H1 (cell line): ENCODE data around the gene PRICKLE1. TPM values are rescaled to one million over a fixed set of nuclear protein-coding genes. Genes with fewer than 3 reads are reported as not detected.

Source experiments
- CTCF ChIA-PET: fragments of 300-600 bp; sonication (Branson Sonifier 250); formaldehyde crosslinking; loops from one replicate; lab custom pipeline; 2021; ENCODE audit not compliant: partially characterized antibody; lab: Charles Lee
- POLR2A ChIA-PET: fragments of 300-600 bp; sonication (Branson Sonifier 250); formaldehyde crosslinking; loops from one replicate; lab custom pipeline; 2021; ENCODE audit warnings: inconsistent platforms; ENCODE audit not compliant: partially characterized antibody; lab: Charles Lee
- DNase-seq, 2 experiments: peaks; one replicate each; pipeline versions ENCODE4 v3.0.0 to v3.0.0-alpha.2; 2010 to 2022; ENCODE audit warnings: low spot score in 2 of 2, low read depth in 1 of 2, mixed read lengths in 1 of 2
- FAIRE-seq: peaks from 2 replicates; lab custom pipeline; 2011; peaks lifted over from hg19 to GRCh38; lab: Jason Lieb, UNC
- H2AFZ ChIP-seq: 2 replicates; pipeline ENCODE4 v1.8.1; 2012; ENCODE audit warnings: low read length, inconsistent platforms
- H2AK5ac ChIP-seq: 2 replicates; pipeline ENCODE4 v1.6.1; 2013; ENCODE audit warnings: low read depth, low read length
- H2BK120ac ChIP-seq: replicated peaks from 2 replicates; pipeline ENCODE3; 2013; ENCODE audit warnings: low read depth, low read length, inconsistent platforms
- H2BK12ac ChIP-seq: 2 replicates; pipeline ENCODE4 v1.6.1; 2013; ENCODE audit warnings: low read depth, low read length
- H2BK15ac ChIP-seq: 2 replicates; pipeline ENCODE4 v1.6.1; 2013; ENCODE audit warnings: low read length
- H2BK20ac ChIP-seq: 2 replicates; pipeline ENCODE4 v1.6.1; 2013; ENCODE audit warnings: low read length
- H2BK5ac ChIP-seq: 2 replicates; pipeline ENCODE4 v1.6.1; 2013; ENCODE audit warnings: low read depth, low read length
- H3K14ac ChIP-seq: 2 replicates; pipeline ENCODE4 v1.6.1; 2013; ENCODE audit warnings: inconsistent platforms; ENCODE audit not compliant: insufficient read length
- H3K18ac ChIP-seq: 2 replicates; pipeline ENCODE4 v1.6.1; 2013; ENCODE audit warnings: low read length; ENCODE audit errors: extremely low read depth
- H3K23ac ChIP-seq: 2 replicates; pipeline ENCODE4 v1.6.1; 2013; ENCODE audit warnings: inconsistent platforms; ENCODE audit not compliant: insufficient read length
- H3K23me2 ChIP-seq: 2 replicates; pipeline ENCODE4 v1.6.1; 2013; ENCODE audit warnings: low read depth, low read length
- H3K27ac ChIP-seq: 2 replicates; pipeline ENCODE4 v1.6.1; 2011; ENCODE audit warnings: low read depth, low read length, inconsistent platforms
- H3K27me3 ChIP-seq, 4 experiments: replicated peaks in 1 of 4; 1 replicate in 1 of 4; 2 replicates in 3 of 4; pipeline versions ENCODE4 v1.6.1 to v1.8.1; 2011 to 2013; ENCODE audit warnings: low read length in 3 of 4, mild to moderate bottlenecking in 3 of 4, inconsistent platforms in 2 of 4, mixed read lengths in 2 of 4, moderate library complexity in 1 of 4; ENCODE audit not compliant: control insufficient read depth in 3 of 4, insufficient read depth in 3 of 4; ENCODE audit errors: extremely low read depth in 1 of 4
- H3K36me3 ChIP-seq, 4 experiments: 2 replicates each; pipeline versions ENCODE4 v1.6.1 to v1.8.1; 2011 to 2013; ENCODE audit warnings: mild to moderate bottlenecking in 4 of 4, low read length in 3 of 4, moderate library complexity in 2 of 4, control low read depth in 1 of 4, inconsistent platforms in 1 of 4; ENCODE audit not compliant: insufficient read depth in 4 of 4, control insufficient read depth in 2 of 4
- H3K4ac ChIP-seq: replicated peaks from 2 replicates; pipeline ENCODE3; 2013; ENCODE audit warnings: low read length, low read depth, mixed read lengths, inconsistent platforms; ENCODE audit not compliant: insufficient read length
- H3K4me1 ChIP-seq, 4 experiments: replicated peaks in 1 of 4; 1 replicate in 1 of 4; 2 replicates in 3 of 4; pipeline versions ENCODE4 v1.6.1 to v1.8.1; 2011 to 2013; ENCODE audit warnings: low read length in 3 of 4, inconsistent platforms in 2 of 4, mixed read lengths in 1 of 4; ENCODE audit not compliant: insufficient read depth in 4 of 4, control insufficient read depth in 3 of 4
- H3K4me2 ChIP-seq, 2 experiments: 2 replicates each; pipeline versions ENCODE4 v1.6.1 to v1.8.1; 2011 to 2013; ENCODE audit warnings: low read depth in 2 of 2, low read length in 2 of 2, control low read depth in 1 of 2, inconsistent platforms in 1 of 2, mild to moderate bottlenecking in 1 of 2; ENCODE audit not compliant: insufficient read depth in 1 of 2
- H3K4me3 ChIP-seq, 4 experiments: fragments of 200-600, 300-600 bp in 1 of 4; sonication (generic), shearing (Covaris generic), sonication (Bioruptor Twin) in 1 of 4; 2 replicates each; pipeline versions ENCODE4 v1.5.1 to v1.8.1; 2011 to 2016; ENCODE audit warnings: low read length in 4 of 4, low read depth in 3 of 4, control low read depth in 2 of 4, inconsistent platforms in 2 of 4, mild to moderate bottlenecking in 2 of 4, mixed read lengths in 1 of 4, moderate library complexity in 1 of 4; ENCODE audit not compliant: insufficient read depth in 2 of 4; ENCODE audit errors: extremely low read depth in 1 of 4
- H3K56ac ChIP-seq: replicated peaks from 2 replicates; pipeline ENCODE3; 2013; ENCODE audit warnings: low read depth, mild to moderate bottlenecking, mixed read lengths, low read length, inconsistent platforms; ENCODE audit not compliant: insufficient read length
- H3K79me1 ChIP-seq: 2 replicates; pipeline ENCODE4 v1.6.1; 2013; ENCODE audit warnings: low read depth, low read length, control low read depth
- H3K79me2 ChIP-seq, 2 experiments: 2 replicates each; pipeline versions ENCODE4 v1.6.1 to v1.8.1; 2012 to 2013; ENCODE audit warnings: low read length in 2 of 2, mild to moderate bottlenecking in 2 of 2, inconsistent platforms in 1 of 2; ENCODE audit not compliant: insufficient read depth in 2 of 2, control insufficient read depth in 1 of 2
- H3K9ac ChIP-seq, 4 experiments: replicated peaks in 1 of 4; 1 replicate in 1 of 4; 2 replicates in 3 of 4; pipeline versions ENCODE4 v1.6.1 to v1.8.1; 2011 to 2013; ENCODE audit warnings: low read depth in 3 of 4, low read length in 3 of 4, control low read depth in 2 of 4, mild to moderate bottlenecking in 2 of 4, moderate library complexity in 2 of 4, inconsistent platforms in 1 of 4; ENCODE audit errors: extremely low read depth in 1 of 4
- H3K9me3 ChIP-seq, 2 experiments: 2 replicates each; pipeline versions ENCODE4 v1.6.1 to v1.8.1; 2012 to 2013; ENCODE audit warnings: mild to moderate bottlenecking in 2 of 2, moderate library complexity in 2 of 2, control low read depth in 1 of 2, inconsistent platforms in 1 of 2, low read depth in 1 of 2, low read length in 1 of 2, mixed read lengths in 1 of 2; ENCODE audit not compliant: insufficient read depth in 2 of 2
- H4K20me1 ChIP-seq, 2 experiments: replicated peaks in 1 of 2; 2 replicates each; pipeline versions ENCODE3 to v1.8.1; 2011 to 2013; ENCODE audit warnings: inconsistent platforms in 2 of 2, low read length in 2 of 2, mild to moderate bottlenecking in 1 of 2; ENCODE audit not compliant: insufficient read depth in 2 of 2, control insufficient read depth in 1 of 2
- H4K5ac ChIP-seq: 2 replicates; pipeline ENCODE4 v1.6.1; 2013; ENCODE audit warnings: low read length, low read depth, mixed read lengths, inconsistent platforms; ENCODE audit not compliant: insufficient read length
- H4K8ac ChIP-seq: 2 replicates; pipeline ENCODE4 v1.8.0; 2013; ENCODE audit warnings: mild to moderate bottlenecking, moderate library complexity, low read length, inconsistent platforms; ENCODE audit not compliant: insufficient read depth; ENCODE audit errors: extremely low read depth
- H4K91ac ChIP-seq: replicated peaks from 2 replicates; pipeline ENCODE3; 2013; ENCODE audit warnings: low read length, mixed read lengths, inconsistent platforms; ENCODE audit not compliant: insufficient read length
- NANOG ChIP-seq: IDR thresholded peaks from 2 replicates; pipeline ENCODE4 v1.6.1; 2011; ENCODE audit warnings: low read length, low read depth, mild to moderate bottlenecking, inconsistent platforms; ENCODE audit not compliant: insufficient read depth, poor library complexity, severe bottlenecking
- TAF1 ChIP-seq: IDR thresholded peaks from 2 replicates; pipeline ENCODE4 v1.6.1; 2011; ENCODE audit warnings: mild to moderate bottlenecking, low read depth, low read length
- WGBS, 2 experiments: shearing (Covaris generic) in 1 of 2; methylation state at CpG; one replicate each; pipeline versions ENCODE4 v1.1.6 to v1.1.7; 2013 to 2015; ENCODE audit warnings: low lambda C conversion rate in 2 of 2, mixed read lengths in 2 of 2, inconsistent platforms in 1 of 2, low coverage in 1 of 2, missing lambda C conversion rate in 1 of 2; ENCODE audit not compliant: insufficient replicate concordance in 2 of 2, insufficient coverage in 1 of 2, insufficient read length in 1 of 2; ENCODE audit errors: extremely low coverage in 1 of 2, missing lambda C conversion rate in 1 of 2; 5-methylcytosine and 5-hydroxymethylcytosine counted together
- polyA plus RNA-seq, 7 experiments: library from polyadenylated mRNA; depleted of rRNA in 3 of 7; stranded (reverse) in 5 of 7; unstranded in 2 of 7; fragments of >200 nt in 5 of 7; fragments of 200-250 nt in 2 of 7; gene quantifications; 1 replicate in 5 of 7; 2 replicates in 1 of 7; 4 replicates in 1 of 7; pipeline versions ENCODE4 v1.2.1 to v1.2.3, GENCODE V29; 2011 to 2013; ENCODE audit warnings: missing spikeins in 2 of 7, mixed read lengths in 2 of 7
- total RNA-seq: library from RNA; stranded (reverse); fragmentation: NEBNext Ultra II Directional; extraction: Animal tissue kit (Norgen Biotek cat#: 25700); gene quantifications from 2 replicates; pipeline ENCODE4 v1.2.1, GENCODE V29; 2021

The PRICKLE1 gene
- total and polyA plus RNA-seq, 2 of the 8 experiments (the other 6 are each of a cell fraction or from before 2014, with no cell fraction given), result 14.0 to 22.4 TPM

DNA sequence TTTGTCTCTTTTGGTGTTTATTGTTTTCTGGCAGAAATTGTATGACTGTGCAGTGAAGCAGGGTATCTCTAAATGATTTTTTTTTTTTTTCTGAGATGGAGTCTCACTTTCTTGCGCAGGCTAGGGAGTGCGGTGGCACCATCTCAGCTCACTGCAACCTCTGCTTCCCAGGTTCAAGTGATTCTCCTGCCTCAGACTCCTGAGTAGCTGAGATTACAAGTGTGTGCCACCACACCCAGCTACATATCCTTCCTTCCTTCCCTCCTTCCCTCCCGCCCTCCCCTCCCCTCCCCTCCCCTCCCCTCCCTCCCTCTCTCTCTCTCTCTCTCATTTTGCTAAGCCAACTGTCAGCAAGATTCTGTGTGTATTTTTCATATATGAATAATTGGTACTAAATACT, 169.2 kb downstream of the PRICKLE1 start:
- ChIA-PET POLR2A (no interaction called here), CTCF (no interaction called here)
- Histone ChIP-seq H3K27me3 (no peaks in the 10 kb centered on the region), H3K23me2 (no peaks in the 10 kb centered on the region), H3K4me3 (no peak overlapping the region), H4K8ac (no peak overlapping the region), H2BK120ac (no peak overlapping the region), H3K4me1 (no peaks in the 10 kb centered on the region), H3K14ac (no peak overlapping the region), H2BK20ac (no peak overlapping the region), H4K5ac (no peak overlapping the region), H2AK5ac (no peak overlapping the region), H3K27ac (no peak overlapping the region)
- no peak for FAIRE-seq
- TF ChIP-seq TAF1, result no peak
- TF ChIP-seq NANOG, result no peak
- TF ChIP-seq, all 59 proteins: peak for 0
- Histone ChIP-seq H3K79me2 (0 out of 4 replicates have a peak, but pooled peaks cover 0 to 3% of the 10 kb centered on the region in 2 experiments), H2BK5ac (no peak overlapping the region), H4K91ac (no peak overlapping the region), H3K23ac (no peak overlapping the region), H3K9me3 (no peaks in the 10 kb centered on the region), H4K20me1 (no peaks in the 10 kb centered on the region), H3K56ac (no peak overlapping the region), H3K4ac (no peak overlapping the region), H2BK15ac (no peak overlapping the region), H3K4me2 (no peak overlapping the region), H3K9ac (no peak overlapping the region), H3K79me1 (no peaks in the 10 kb centered on the region), H2AFZ (no peak overlapping the region), H2BK12ac (no peak overlapping the region), H3K18ac (no peak overlapping the region), H3K36me3 (no peaks in the 10 kb centered on the region; a peak in 1 of 8 replicates)
- no peak for DNase-seq
- 100% methylated on average over 1 of the region's 3 CpGs; no CpG with 5 or more reads in 1 of the 2 experiments for WGBS, 2 experiments
